OCI-LY7 (cell line): ENCODE data around the gene SLC25A23. TPM values are rescaled to one million over a fixed set of nuclear protein-coding genes. Genes with fewer than 3 reads are reported as not detected.
A peak's percentile ranks its signal among the peaks of the same experiment; 100 is the strongest.

ENCODE experiments used
- BruUV-seq: library from RNA; stranded (reverse); fragments of 400-500 nt; replicated peaks from 2 replicates; lab custom pipeline; 2021; lab: Mats Ljungman, UMichigan
- CTCF ChIA-PET: fragments of 300-600 bp; sonication (Branson Sonifier 250); formaldehyde crosslinking; loops from one replicate; lab custom pipeline; 2022; ENCODE audit warnings: antibody characterized with exemption; ENCODE audit not compliant: unreplicated experiment; lab: Charles Lee
- POLR2A ChIA-PET: fragments of 300-600 bp; sonication (Branson Sonifier 250); formaldehyde crosslinking; loops from one replicate; lab custom pipeline; 2022; ENCODE audit warnings: antibody characterized with exemption; lab: Charles Lee
- DNase-seq: peaks from one replicate; pipeline ENCODE4 v3.0.0-alpha.2; 2015; ENCODE audit warnings: low spot score
- H2AFZ ChIP-seq: fragments of 200-600 bp; sonication (generic), shearing (Covaris generic); 2 replicates; pipeline ENCODE4 v1.6.1; 2014; ENCODE audit warnings: mild to moderate bottlenecking, antibody characterized with exemption, low read length, moderate library complexity
- H3K27ac ChIP-seq: fragments of 200-600 bp; sonication (generic); 2 replicates; pipeline ENCODE4 v1.5.1; 2014; ENCODE audit warnings: mixed run types, low read depth, mild to moderate bottlenecking, moderate library complexity, low read length, inconsistent platforms; ENCODE audit not compliant: poor library complexity, severe bottlenecking
- H3K36me3 ChIP-seq: fragments of 200-600 bp; sonication (generic); 2 replicates; pipeline ENCODE4 v1.6.1; 2014; ENCODE audit warnings: mild to moderate bottlenecking, antibody characterized with exemption, low read length, moderate library complexity, mixed read lengths; ENCODE audit not compliant: insufficient read depth
- H3K4me1 ChIP-seq: fragments of 200-600 bp; sonication (generic); 2 replicates; pipeline ENCODE4 v1.5.1; 2014; ENCODE audit warnings: mild to moderate bottlenecking, low read length; ENCODE audit not compliant: insufficient read depth, poor library complexity, severe bottlenecking
- H3K4me2 ChIP-seq: fragments of 200-600 bp; sonication (generic); 2 replicates; pipeline ENCODE4 v1.6.1; 2014; ENCODE audit warnings: mild to moderate bottlenecking, low read length
- H3K4me3 ChIP-seq: fragments of 200-600 bp; sonication (generic); 2 replicates; pipeline ENCODE4 v1.5.1; 2014; ENCODE audit warnings: mild to moderate bottlenecking, low read depth, low read length; ENCODE audit not compliant: poor library complexity, severe bottlenecking
- H3K79me2 ChIP-seq: fragments of 200-600 bp; sonication (generic); 2 replicates; pipeline ENCODE4 v1.6.1; 2016; ENCODE audit warnings: low read depth, mild to moderate bottlenecking, low read length, moderate library complexity, mixed read lengths; ENCODE audit not compliant: insufficient read depth
- H3K9me2 ChIP-seq: fragments of 200-600 bp; sonication (generic); 2 replicates; pipeline ENCODE4 v1.6.1; 2016; ENCODE audit warnings: mild to moderate bottlenecking, low read length, mixed read lengths; ENCODE audit not compliant: insufficient read depth
- H3K9me3 ChIP-seq: fragments of 200-600 bp; sonication (generic); 2 replicates; pipeline ENCODE4 v1.6.1; 2014; ENCODE audit warnings: mild to moderate bottlenecking, mixed run types, low read length, mixed read lengths
- H4K20me1 ChIP-seq: fragments of 200-600 bp; sonication (generic); 2 replicates; pipeline ENCODE4 v1.6.1; 2014; ENCODE audit warnings: mild to moderate bottlenecking, antibody characterized with exemption, low read length, moderate library complexity, mixed read lengths; ENCODE audit not compliant: insufficient read depth
- CTCF ChIP-seq: fragments of 200-600 bp; sonication (generic); conservative IDR thresholded peaks from 2 replicates; pipeline ENCODE4 v1.5.1; 2014; ENCODE audit warnings: mild to moderate bottlenecking, antibody characterized with exemption, low read length, moderate library complexity, mixed read lengths
- EZH2phosphoT487 ChIP-seq: fragments of 200-600 bp; sonication (generic); IDR thresholded peaks from 2 replicates; pipeline ENCODE4 v1.6.1; 2018; ENCODE audit warnings: low read depth, borderline replicate concordance, mild to moderate bottlenecking, mixed run types, antibody characterized with exemption, low read length, moderate library complexity, mixed read lengths
- intact Hi-C: fragments of 100-400 bp; cut with micrococcal nuclease; formaldehyde crosslinking; loops from one replicate; pipeline ENCODE4 v1.10.0; 2022; ENCODE audit not compliant: unreplicated experiment
- microRNA-seq: library from miRNA; unstranded; fragments of <30 nt; microRNA quantifications from one replicate; pipeline ENCODE4 v1.2.0, GENCODE V29; 2022; ENCODE audit warnings: borderline replicate concordance
- small RNA-seq: library from RNA; depleted of rRNA; stranded (forward); fragments of <200 nt; gene quantifications from one replicate; pipeline ENCODE3, GENCODE V24; 2014
- total RNA-seq, 2 experiments: library from RNA; depleted of rRNA in 1 of 2; stranded (reverse); fragments of >200 nt in 1 of 2; shearing (Covaris generic) in 1 of 2; gene quantifications; 2 replicates each; pipeline ENCODE4 v1.2.3, GENCODE V29; 2014 to 2022

SLC25A23 gene
- total RNA-seq, 2 experiments from 2014 or later, result 50.9 to 65.7 TPM

- no peaks in the 10 kb centered on the region for H4K20me1 ChIP-seq
- peak within 1 kb of the TSS; percentile 81 for H3K4me3 ChIP-seq
- intact Hi-C loops, result loop anchor here (10.0 kb wide), 1 partner anchor 111 kb away; the partner anchor contains the start of gene TUBB4A
- peak within 1 kb of the TSS; percentile 97 for H2AFZ ChIP-seq
- no TSS peak for BruUV-seq
- H3K9me3 ChIP-seq, result no peaks in the 10 kb centered on the region
- no peak for TF ChIP-seq EZH2phosphoT487
- peak; percentile 50 for TF ChIP-seq CTCF
- H3K4me1 ChIP-seq, result peaks cover 14% of the 10 kb centered on the region
- CTCF ChIA-PET, result no interaction called here
- H3K27ac ChIP-seq, result peak within 1 kb of the TSS; percentile 44
- H3K4me2 ChIP-seq, result peak within 1 kb of the TSS; percentile 91
- H3K36me3 ChIP-seq, result peaks cover 26% of the 10 kb centered on the region
- peaks cover 15% of the 10 kb centered on the region for H3K79me2 ChIP-seq
- H3K9me2 ChIP-seq, result no peaks in the 10 kb centered on the region
- DNase-seq, result peak; percentile 96
- POLR2A ChIA-PET, result no interaction called here
Observed at GRCh38 chr19:6393074-6393982, 66.3 kb downstream of the SLC25A23 start, which contains the start of gene GTF2F1. Gene GTF2F1 (minus strand): TSS chr19:6393164. CDS start chr19:6392995, 169 bp downstream.

DNA sequence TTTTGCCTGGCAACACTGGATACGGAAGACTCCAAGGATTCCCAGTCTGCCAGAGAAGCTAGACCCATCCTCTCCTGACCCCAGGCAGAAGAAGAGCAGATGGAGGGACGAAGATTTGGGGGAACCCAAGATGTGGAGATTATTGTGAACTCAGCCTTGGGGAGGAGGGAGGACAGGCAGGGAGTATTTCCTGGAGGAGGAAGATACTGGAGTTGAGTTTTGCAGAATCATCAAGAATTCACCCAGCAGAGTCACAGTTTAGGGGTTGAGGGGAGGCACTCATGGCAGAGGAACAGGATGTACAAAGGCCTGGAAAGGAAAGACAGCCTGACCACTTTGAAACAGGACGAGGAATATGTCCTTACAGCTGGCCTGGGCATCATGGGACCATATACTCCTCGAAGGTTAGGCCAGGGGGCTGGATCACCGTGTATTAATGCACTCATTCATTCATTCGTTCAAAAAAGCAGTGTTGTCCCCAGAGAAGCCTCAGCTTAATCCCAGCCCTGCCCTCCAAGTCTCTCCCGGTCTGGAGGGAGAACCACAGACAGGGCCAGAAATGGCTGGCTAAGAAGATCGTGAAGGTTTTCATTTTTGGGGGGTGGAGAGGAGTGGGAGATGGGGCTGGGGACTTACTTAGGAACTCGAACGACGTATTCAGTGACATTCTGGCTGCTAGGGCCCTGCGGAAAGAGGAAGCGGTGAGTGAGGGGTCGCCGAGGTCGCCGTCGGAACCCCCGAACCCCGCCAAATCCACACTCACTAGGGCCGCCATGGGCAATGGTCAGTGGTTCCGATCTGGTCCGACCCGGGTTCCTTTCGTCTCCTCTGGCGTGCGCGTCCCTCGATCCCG lies 67.1 kb downstream of the SLC25A23 start:
- intact Hi-C loops, result loop anchor here (10.0 kb wide), 1 partner anchor 112 kb away; the partner anchor contains the start of gene TUBB4A
- DNase-seq, result no peak
- ChIA-PET POLR2A (no interaction called here), CTCF (no interaction called here)
- H2AFZ ChIP-seq, result peak overlapping the region; percentile 97
- H3K9me3 ChIP-seq, result no peaks in the 10 kb centered on the region
- peak overlapping the region; percentile 81 for H3K4me3 ChIP-seq
- peak overlapping the region; percentile 44 for H3K27ac ChIP-seq
- H4K20me1 ChIP-seq, result no peaks in the 10 kb centered on the region
- TF ChIP-seq CTCF (no peak; the same call in 1 of the 2 replicates), EZH2phosphoT487 (no peak)
- peaks cover 15% of the 10 kb centered on the region for H3K79me2 ChIP-seq
- H3K36me3 ChIP-seq, result peaks cover 34% of the 10 kb centered on the region
- TSS peak; percentile 84 for BruUV-seq
- no peaks in the 10 kb centered on the region for H3K9me2 ChIP-seq
- peak overlapping the region; percentile 91 for H3K4me2 ChIP-seq
- peaks cover 14% of the 10 kb centered on the region for H3K4me1 ChIP-seq

Small RNA genes lying within 50 kb of the gene (microRNA-seq; reads per million reads assigned to microRNA genes)
- gene MIR3940 (222 reads per million, percentile 69 among the genes with 10 or more reads in this experiment), gene MIR6790 (not detected)

Small RNA genes lying within 50 kb of the gene (small RNA-seq; reads per million reads assigned to genes)
- gene AC010503.2, result not detected
- gene MIR6790, result not detected

Other genes with a start within 250 kb of the SLC25A23 start
- gene MLLT1, start 179.8 kb downstream of the SLC25A23 start, total RNA-seq (2014; rRNA removed; shearing (Covaris generic)), result 14.3 and 17.5 TPM in 2 replicates
- 55.5 and 56.0 TPM in 2 replicates for gene MLLT1, start 179.8 kb downstream of the SLC25A23 start, total RNA-seq (2022)
- not detected in 2 replicates for gene ACER1, start 126.2 kb downstream of the SLC25A23 start, total RNA-seq (2014; rRNA removed; shearing (Covaris generic))
- gene ACER1, start 126.2 kb downstream of the SLC25A23 start, total RNA-seq (2022), result not detected in 2 replicates
- gene CLPP, start 98.3 kb downstream of the SLC25A23 start, total RNA-seq (2014; rRNA removed; shearing (Covaris generic)), result 73.5 and 115 TPM in 2 replicates
- gene CLPP, start 98.3 kb downstream of the SLC25A23 start, total RNA-seq (2022), result 114 and 124 TPM in 2 replicates
- 35.8 and 61.0 TPM in 2 replicates for gene ALKBH7, start 87.0 kb downstream of the SLC25A23 start, total RNA-seq (2014; rRNA removed; shearing (Covaris generic))
- gene ALKBH7, start 87.0 kb downstream of the SLC25A23 start, total RNA-seq (2022), result 74.2 and 75.9 TPM in 2 replicates
- gene PSPN, start 83.9 kb downstream of the SLC25A23 start, total RNA-seq (2014; rRNA removed; shearing (Covaris generic)), result 1.4 and 1.6 TPM in 2 replicates
- 2.1 and 2.9 TPM in 2 replicates for gene PSPN, start 83.9 kb downstream of the SLC25A23 start, total RNA-seq (2022)
- 31.1 and 44.4 TPM in 2 replicates for gene GTF2F1, start 66.6 kb downstream of the SLC25A23 start, total RNA-seq (2014; rRNA removed; shearing (Covaris generic))
- 43.2 and 47.7 TPM in 2 replicates for gene GTF2F1, start 66.6 kb downstream of the SLC25A23 start, total RNA-seq (2022)
- gene KHSRP, start 35.0 kb downstream of the SLC25A23 start, total RNA-seq (2014; rRNA removed; shearing (Covaris generic)), result 255 and 271 TPM in 2 replicates
- 468 and 499 TPM in 2 replicates for gene KHSRP, start 35.0 kb downstream of the SLC25A23 start, total RNA-seq (2022)
- not detected in 2 replicates for gene SLC25A41, start 26.0 kb downstream of the SLC25A23 start, total RNA-seq (2014; rRNA removed; shearing (Covaris generic))
- gene SLC25A41, start 26.0 kb downstream of the SLC25A23 start, total RNA-seq (2022), result not detected in 2 replicates
- 1.2 and 1.5 TPM in 2 replicates for gene CRB3, start 4.5 kb upstream of the SLC25A23 start, total RNA-seq (2014; rRNA removed; shearing (Covaris generic))
- gene CRB3, start 4.5 kb upstream of the SLC25A23 start, total RNA-seq (2022), result 2.3 and 2.9 TPM in 2 replicates
- gene DENND1C, start 22.0 kb upstream of the SLC25A23 start, total RNA-seq (2014; rRNA removed; shearing (Covaris generic)), result 40.9 and 41.8 TPM in 2 replicates
- 68.3 and 76.1 TPM in 2 replicates for gene DENND1C, start 22.0 kb upstream of the SLC25A23 start, total RNA-seq (2022)
- gene TUBB4A, start 42.5 kb upstream of the SLC25A23 start, total RNA-seq (2014; rRNA removed; shearing (Covaris generic)), result 9.7 and 14.4 TPM in 2 replicates
- 12.6 and 16.0 TPM in 2 replicates for gene TUBB4A, start 42.5 kb upstream of the SLC25A23 start, total RNA-seq (2022)
- 18.1 and 22.3 TPM in 2 replicates for gene TNFSF9, start 71.2 kb upstream of the SLC25A23 start, total RNA-seq (2014; rRNA removed; shearing (Covaris generic))
- gene TNFSF9, start 71.2 kb upstream of the SLC25A23 start, total RNA-seq (2022), result 16.1 and 20.9 TPM in 2 replicates
- gene CD70, start 131.4 kb upstream of the SLC25A23 start, total RNA-seq (2014; rRNA removed; shearing (Covaris generic)), result 111 and 165 TPM in 2 replicates
- 80.5 and 88.2 TPM in 2 replicates for gene CD70, start 131.4 kb upstream of the SLC25A23 start, total RNA-seq (2022)
- gene TNFSF14, start 210.4 kb upstream of the SLC25A23 start, total RNA-seq (2014; rRNA removed; shearing (Covaris generic)), result 0.05 TPM in 1 of 2 replicates, not detected in the other
- gene TNFSF14, start 210.4 kb upstream of the SLC25A23 start, total RNA-seq (2022), result not detected in 2 replicates